A549 (cell line): Measurements from ENCODE around the gene BHLHE23. TPM values are rescaled to one million over a fixed set of nuclear protein-coding genes. Genes with fewer than 3 reads are reported as not detected.

Experiments
- ATAC-seq, 2 experiments: fragments of 200-7000 bp in 1 of 2; fragments of >200 bp in 1 of 2; cut with Nextera tagmentation in 1 of 2; cut with Tn5 transposase in 1 of 2; 3 replicates each; pipeline versions ENCODE4 v1.8.0 to v1.9.1; 2018 to 2020; ENCODE audit warnings: mild to moderate bottlenecking in 1 of 2, moderate library complexity in 1 of 2
- CTCF ChIA-PET: fragments of 300-600 bp; sonication (Branson Sonifier 250); formaldehyde crosslinking; extraction: SDS; loops from one replicate; lab custom pipeline; 2021; ENCODE audit warnings: antibody characterized with exemption, inconsistent platforms; lab: Yijun Ruan, JAX
- POLR2A ChIA-PET: fragments of 350-600 bp; formaldehyde crosslinking; extraction: SDS; loops from one replicate; lab custom pipeline; 2021; ENCODE audit warnings: antibody characterized with exemption, inconsistent platforms; lab: Yijun Ruan, JAX
- DNase-seq, 2 experiments: peaks; one replicate each; pipeline versions ENCODE4 v3.0.0 to v3.0.0-alpha.2; 2011 to 2016; ENCODE audit warnings: low read depth in 1 of 2, low spot score in 1 of 2
- FAIRE-seq: peaks from 2 replicates; lab custom pipeline; 2011; peaks lifted over from hg19 to GRCh38; lab: Jason Lieb, UNC
- H3K27ac ChIP-seq, 2 experiments: fragments of >200 bp; sonication (Bioruptor Twin); formaldehyde crosslinking; 3 replicates each; pipeline ENCODE4 v1.5.1; 2016 to 2017
- H3K4me1 ChIP-seq: fragments of >200 bp; sonication (Bioruptor Twin); formaldehyde crosslinking; 3 replicates; pipeline ENCODE4 v1.6.1; 2016
- H3K4me2 ChIP-seq: fragments of >200 bp; sonication (Bioruptor Twin); formaldehyde crosslinking; 3 replicates; pipeline ENCODE4 v1.6.1; 2016
- H3K4me3 ChIP-seq: fragments of >200 bp; sonication (Bioruptor Twin); formaldehyde crosslinking; 3 replicates; pipeline ENCODE4 v1.5.1; 2016
- H3K9me3 ChIP-seq: fragments of >200 bp; sonication (Bioruptor Twin); formaldehyde crosslinking; 3 replicates; pipeline ENCODE4 v1.6.1; 2016
- BHLHE40 ChIP-seq: IDR thresholded peaks from 2 replicates; pipeline ENCODE4 v1.6.1; 2012; ENCODE audit warnings: low read depth, low read length, inconsistent platforms
- CEBPB ChIP-seq, 2 experiments: fragments of >200 bp in 1 of 2; sonication (Bioruptor Twin) in 1 of 2; formaldehyde crosslinking in 1 of 2; IDR thresholded peaks; 2 replicates each; pipeline ENCODE4 v1.6.1; 2012 to 2016
- CHD2 ChIP-seq: fragments of 150-350 bp; IDR thresholded peaks from 2 replicates; pipeline ENCODE4 v1.6.1; 2014; ENCODE audit warnings: low read length; ENCODE audit not compliant: partially characterized antibody
- FOSB ChIP-seq: fragments of 250-450 bp; sonication (Bioruptor Pico); IDR thresholded peaks from 2 replicates; pipeline ENCODE4 v1.5.0; 2020; ENCODE audit warnings: mild to moderate bottlenecking, moderate library complexity
- FOSL2 ChIP-seq, 2 experiments: fragments of 450-650 bp in 1 of 2; fragments of >200 bp in 1 of 2; sonication (Bioruptor Twin) in 1 of 2; formaldehyde crosslinking; IDR thresholded peaks; 2 replicates each; pipeline versions ENCODE4 v1.5.0 to v1.6.1; 2016 to 2020; ENCODE audit warnings: mild to moderate bottlenecking in 1 of 2, moderate library complexity in 1 of 2
- GATA3 ChIP-seq: IDR thresholded peaks from 2 replicates; pipeline ENCODE4 v1.6.1; 2012; ENCODE audit warnings: borderline replicate concordance
- HDAC2 ChIP-seq: fragments of 200-600 bp; sonication (generic); IDR thresholded peaks from 2 replicates; pipeline ENCODE4 v1.6.1; 2016
- HEYL ChIP-seq: fragments of 250-450 bp; sonication (Bioruptor Pico); IDR thresholded peaks from 2 replicates; pipeline ENCODE4 v1.8.0; 2021; ENCODE audit warnings: mild to moderate bottlenecking, moderate library complexity
- HOXB5 ChIP-seq: fragments of 250-450 bp; sonication (Bioruptor Pico); IDR thresholded peaks from 2 replicates; pipeline ENCODE4 v1.5.0; 2020; ENCODE audit warnings: mild to moderate bottlenecking, moderate library complexity
- MAFK ChIP-seq: fragments of 450-650 bp; IDR thresholded peaks from 2 replicates; pipeline ENCODE4 v1.6.1; 2014; ENCODE audit not compliant: partially characterized antibody
- NFE2L2 ChIP-seq: fragments of 150-350 bp; conservative IDR thresholded peaks from 2 replicates; pipeline ENCODE4 v1.6.1; 2014; ENCODE audit warnings: low read length
- NR3C1 ChIP-seq: fragments of >200 bp; sonication (Bioruptor Twin); formaldehyde crosslinking; IDR thresholded peaks from 3 replicates; pipeline ENCODE4 v1.6.1; 2017
- POLR2A ChIP-seq: IDR thresholded peaks from 2 replicates; pipeline ENCODE4 v1.6.1; 2012; ENCODE audit warnings: mild to moderate bottlenecking, low read length
- RAD21 ChIP-seq, 2 experiments: fragments of >200 bp in 1 of 2; sonication (Bioruptor Twin) in 1 of 2; formaldehyde crosslinking in 1 of 2; IDR thresholded peaks in 1 of 2; conservative IDR thresholded peaks in 1 of 2; 2 replicates in 1 of 2; 3 replicates in 1 of 2; pipeline ENCODE4 v1.6.1; 2012 to 2018; ENCODE audit warnings: inconsistent platforms in 1 of 2
- SMC3 ChIP-seq: fragments of >200 bp; sonication (Bioruptor Twin); formaldehyde crosslinking; IDR thresholded peaks from 3 replicates; pipeline ENCODE4 v1.6.1; 2018; ENCODE audit warnings: inconsistent platforms
- WGBS: methylation state at CpG from one replicate; pipeline ENCODE4 v1.1.6; 2017; ENCODE audit errors: missing lambda C conversion rate; 5-methylcytosine and 5-hydroxymethylcytosine counted together
- polyA plus RNA-seq, 4 experiments: library from polyadenylated mRNA; depleted of rRNA in 3 of 4; stranded (reverse); fragments of >200 nt; fragmentation: RNase III in 1 of 4; extraction: RNeasy Plus Mini Kit Qiagen cat#74134 plus additional on column Dnase treatment in 1 of 4; gene quantifications; 2 replicates in 3 of 4; 3 replicates in 1 of 4; pipeline ENCODE4 v1.2.3, GENCODE V29; 2011 to 2017
- TF ChIP-seq, protein P1 (sequence below): fragments of 250-450 bp; sonication (Bioruptor Pico); IDR thresholded peaks from 2 replicates; pipeline ENCODE4 v1.5.0; 2021; ENCODE audit warnings: mild to moderate bottlenecking, moderate library complexity, borderline replicate concordance
- TF ChIP-seq, protein P2 (sequence below): fragments of 200-600 bp; sonication (generic); IDR thresholded peaks from 2 replicates; pipeline ENCODE4 v1.6.1; 2016; ENCODE audit warnings: antibody characterized with exemption, mild to moderate bottlenecking, moderate library complexity

Gene BHLHE23
- polyA plus RNA-seq, 2 of the 4 experiments (the other 2 are of a cell fraction) = not detected

DNA sequence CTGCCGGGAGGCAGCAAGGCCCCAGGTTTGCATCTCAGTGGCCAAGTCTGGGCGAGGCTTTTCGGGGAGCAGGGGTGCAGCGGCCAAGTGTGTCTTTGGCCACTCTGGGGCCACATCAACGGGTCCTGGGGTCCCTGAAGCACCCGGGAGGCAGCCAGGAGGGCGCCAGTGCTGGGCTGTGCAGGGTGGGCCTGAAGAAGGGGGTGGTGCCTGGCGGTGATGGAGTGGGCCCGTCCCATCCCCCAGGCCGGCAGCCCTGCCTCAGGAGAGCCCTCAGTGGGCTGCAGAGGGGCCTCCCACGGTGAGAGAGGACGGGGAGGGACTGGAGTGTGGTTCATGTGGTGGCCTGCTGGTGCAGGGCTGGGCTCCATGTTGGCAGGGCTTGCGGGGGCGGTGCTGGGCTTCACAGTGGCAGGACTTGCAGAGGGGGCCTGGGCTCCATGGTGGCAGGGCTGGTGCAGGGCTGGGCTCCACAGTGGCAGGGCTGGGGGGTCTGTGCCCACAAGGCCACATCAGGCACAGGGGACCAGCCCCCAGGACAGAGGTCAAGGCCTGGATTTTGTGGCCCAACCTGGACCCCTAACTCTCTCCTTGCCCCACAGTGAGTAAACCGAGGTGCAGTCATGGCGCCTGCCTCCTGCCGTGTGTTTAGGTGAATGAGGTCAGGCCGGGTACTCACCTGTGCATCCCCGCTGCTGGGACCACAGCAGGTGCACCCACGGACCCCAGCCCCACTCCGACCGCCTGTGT lies 10.5 kb upstream of the BHLHE23 start:
- WGBS = 51% methylated on average over 9 of the region's 22 CpGs
- ATAC-seq = 0 out of 6 replicates have a peak, but pooled peaks of 1 of the 2 experiments have one; percentile 11

DNA sequence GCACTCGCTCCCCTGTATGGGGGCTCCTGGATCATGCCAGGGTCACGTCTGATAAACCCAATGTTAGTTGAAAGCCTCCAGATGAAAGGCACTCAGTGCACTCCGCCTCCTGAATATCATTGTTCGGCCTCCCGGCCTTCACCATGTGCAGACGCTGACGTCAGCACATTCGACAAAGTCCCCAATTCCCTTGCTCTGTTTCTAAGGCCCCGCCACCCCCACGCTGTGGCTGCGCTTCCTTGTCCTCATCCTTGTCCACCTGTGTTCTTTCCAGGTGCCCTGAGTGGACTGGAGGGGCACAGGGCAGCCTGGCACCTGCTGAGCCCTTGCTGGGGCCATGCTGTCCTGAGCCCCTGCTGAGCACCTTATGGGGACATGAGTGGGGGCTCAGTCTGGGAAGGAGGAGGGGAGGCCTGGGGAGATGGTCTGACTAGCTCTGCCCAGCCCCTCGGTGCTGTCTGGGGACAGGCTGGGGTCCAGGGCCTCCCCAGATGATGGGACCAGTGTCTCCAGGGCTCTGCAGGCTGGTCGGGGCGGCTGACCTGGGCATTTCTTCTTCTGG lies 9.8 kb upstream of the BHLHE23 start:
- Histone ChIP-seq H3K27ac (no peak overlapping the region), H3K4me2 (no peak overlapping the region)
- CTCF ChIA-PET = interaction anchor here (1.0 kb wide), 1 partner anchor 39 kb away, joined by 4 read pairs; no protein-coding TSS in a partner anchor
- WGBS = 51% methylated on average over 11 of the region's 14 CpGs
- TF ChIP-seq MAFK (peak; percentile 96), HEYL (CRISPR knock-in tag) (no peak), POLR2A (no peak), BHLHE40 (no peak), GATA3 (no peak), CHD2 (no peak), CEBPB (IDR thresholded peaks at IDR 0.05) (no peak)
- TF ChIP-seq, all 56 proteins: peak for 1
- Histone ChIP-seq H3K4me1 (no peaks in the 10 kb centered on the region), H3K4me3 (no peak overlapping the region), H3K9me3 (peaks cover 31% of the 10 kb centered on the region)
- DNase-seq (no peak), ATAC-seq (no peak; a peak in 1 of 6 replicates), FAIRE-seq (no peak)
- POLR2A ChIA-PET = no interaction called here

More for the DNA sequence above, 10.5 kb upstream of the BHLHE23 start:
- no peak overlapping the region for H3K27ac ChIP-seq
- no peak overlapping the region for H3K4me2 ChIP-seq
- CTCF ChIA-PET = interaction anchor here (5.1 kb wide), 1 partner anchor 8 kb away, joined by 25 read pairs; no protein-coding TSS in a partner anchor
- H3K4me1 ChIP-seq = no peaks in the 10 kb centered on the region
- no peak for DNase-seq
- no peak for FAIRE-seq
- POLR2A ChIA-PET = no interaction called here
- TF ChIP-seq, protein P1, sequence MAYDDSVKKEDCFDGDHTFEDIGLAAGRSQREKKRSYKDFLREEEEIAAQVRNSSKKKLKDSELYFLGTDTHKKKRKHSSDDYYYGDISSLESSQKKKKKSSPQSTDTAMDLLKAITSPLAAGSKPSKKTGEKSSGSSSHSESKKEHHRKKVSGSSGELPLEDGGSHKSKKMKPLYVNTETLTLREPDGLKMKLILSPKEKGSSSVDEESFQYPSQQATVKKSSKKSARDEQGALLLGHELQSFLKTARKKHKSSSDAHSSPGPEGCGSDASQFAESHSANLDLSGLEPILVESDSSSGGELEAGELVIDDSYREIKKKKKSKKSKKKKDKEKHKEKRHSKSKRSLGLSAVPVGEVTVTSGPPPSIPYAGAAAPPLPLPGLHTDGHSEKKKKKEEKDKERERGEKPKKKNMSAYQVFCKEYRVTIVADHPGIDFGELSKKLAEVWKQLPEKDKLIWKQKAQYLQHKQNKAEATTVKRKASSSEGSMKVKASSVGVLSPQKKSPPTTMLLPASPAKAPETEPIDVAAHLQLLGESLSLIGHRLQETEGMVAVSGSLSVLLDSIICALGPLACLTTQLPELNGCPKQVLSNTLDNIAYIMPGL = no peak
- no peak for TF ChIP-seq HDAC2
- TF ChIP-seq SMC3 = no peak
- no peak for TF ChIP-seq NR3C1
- TF ChIP-seq FOSL2 (IDR thresholded peaks at IDR 0.05) = no peak
- no peak for TF ChIP-seq FOSL2 (CRISPR knock-in tag; IDR thresholded peaks at IDR 0.05)
- TF ChIP-seq CHD2 = no peak
- TF ChIP-seq HOXB5 (CRISPR knock-in tag) = no peak
- TF ChIP-seq FOSB (CRISPR knock-in tag) = no peak
- TF ChIP-seq NFE2L2 = no peak
- no peak for TF ChIP-seq RAD21 (conservative IDR thresholded peaks at IDR 0.05 in 1 of 2, IDR thresholded peaks at IDR 0.05 in 1 of 2)
- H3K4me3 ChIP-seq = no peak overlapping the region
- peaks cover 31% of the 10 kb centered on the region for H3K9me3 ChIP-seq

DNA sequence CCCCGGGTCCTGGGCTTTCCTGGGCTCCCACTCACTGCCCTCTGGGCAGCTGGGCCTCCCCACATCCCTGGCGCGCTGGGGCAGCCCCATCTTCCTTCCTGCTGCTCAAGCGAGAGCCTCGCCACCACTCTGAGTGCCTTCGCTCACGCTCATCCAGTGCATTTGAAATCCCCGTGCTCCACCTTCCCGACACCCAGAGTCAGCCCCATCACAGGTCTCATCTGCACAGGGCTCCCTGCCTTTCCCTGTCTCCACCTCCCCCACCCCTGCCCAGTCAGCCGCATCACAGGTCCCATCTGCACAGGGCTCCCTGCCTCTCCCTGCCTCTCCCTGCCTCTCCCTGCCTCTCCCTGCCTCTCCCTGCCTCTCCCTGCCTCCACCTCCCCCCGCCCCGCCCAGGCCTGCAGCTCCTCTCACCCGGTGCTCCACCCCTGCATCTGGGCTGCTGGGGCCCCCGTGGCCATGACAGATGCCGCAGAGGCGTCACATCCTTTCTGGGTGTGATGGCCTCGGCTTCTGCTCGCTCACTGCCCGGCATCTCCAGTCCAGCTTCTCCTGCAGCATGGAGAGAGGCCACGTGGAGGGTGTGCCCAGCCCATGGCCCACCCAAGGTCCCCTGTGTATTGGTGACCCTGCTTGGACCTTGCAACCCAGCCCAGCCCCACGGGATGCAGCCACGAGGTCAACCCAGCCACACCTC lies 9.0 kb upstream of the BHLHE23 start:
- peaks cover 27% of the 10 kb centered on the region for H3K9me3 ChIP-seq
- 42% methylated on average over 10 of the region's 22 CpGs for WGBS
- no peak overlapping the region for H3K4me2 ChIP-seq
- TF ChIP-seq, protein P2, sequence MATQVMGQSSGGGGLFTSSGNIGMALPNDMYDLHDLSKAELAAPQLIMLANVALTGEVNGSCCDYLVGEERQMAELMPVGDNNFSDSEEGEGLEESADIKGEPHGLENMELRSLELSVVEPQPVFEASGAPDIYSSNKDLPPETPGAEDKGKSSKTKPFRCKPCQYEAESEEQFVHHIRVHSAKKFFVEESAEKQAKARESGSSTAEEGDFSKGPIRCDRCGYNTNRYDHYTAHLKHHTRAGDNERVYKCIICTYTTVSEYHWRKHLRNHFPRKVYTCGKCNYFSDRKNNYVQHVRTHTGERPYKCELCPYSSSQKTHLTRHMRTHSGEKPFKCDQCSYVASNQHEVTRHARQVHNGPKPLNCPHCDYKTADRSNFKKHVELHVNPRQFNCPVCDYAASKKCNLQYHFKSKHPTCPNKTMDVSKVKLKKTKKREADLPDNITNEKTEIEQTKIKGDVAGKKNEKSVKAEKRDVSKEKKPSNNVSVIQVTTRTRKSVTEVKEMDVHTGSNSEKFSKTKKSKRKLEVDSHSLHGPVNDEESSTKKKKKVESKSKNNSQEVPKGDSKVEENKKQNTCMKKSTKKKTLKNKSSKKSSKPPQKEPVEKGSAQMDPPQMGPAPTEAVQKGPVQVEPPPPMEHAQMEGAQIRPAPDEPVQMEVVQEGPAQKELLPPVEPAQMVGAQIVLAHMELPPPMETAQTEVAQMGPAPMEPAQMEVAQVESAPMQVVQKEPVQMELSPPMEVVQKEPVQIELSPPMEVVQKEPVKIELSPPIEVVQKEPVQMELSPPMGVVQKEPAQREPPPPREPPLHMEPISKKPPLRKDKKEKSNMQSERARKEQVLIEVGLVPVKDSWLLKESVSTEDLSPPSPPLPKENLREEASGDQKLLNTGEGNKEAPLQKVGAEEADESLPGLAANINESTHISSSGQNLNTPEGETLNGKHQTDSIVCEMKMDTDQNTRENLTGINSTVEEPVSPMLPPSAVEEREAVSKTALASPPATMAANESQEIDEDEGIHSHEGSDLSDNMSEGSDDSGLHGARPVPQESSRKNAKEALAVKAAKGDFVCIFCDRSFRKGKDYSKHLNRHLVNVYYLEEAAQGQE = no peak
- H3K4me1 ChIP-seq = no peaks in the 10 kb centered on the region
- H3K4me3 ChIP-seq = no peak overlapping the region
- DNase-seq (no peak), ATAC-seq (no peak; a peak in 1 of 6 replicates), FAIRE-seq (no peak)
- CTCF ChIA-PET = interaction anchor here (1.0 to 1.4 kb wide), 2 partner anchors 40 to 141 kb away, joined by 3 to 4 read pairs; no protein-coding TSS in a partner anchor
- POLR2A ChIA-PET = no interaction called here
- H3K27ac ChIP-seq = no peak overlapping the region
